Stomach (tissue), 4 donors: Measurements from ENCODE around the gene MTR.

ENCODE experiments used
- CTCF ChIP-seq, 7 experiments: fragments of 450-650 bp in 4 of 7; fragments of 200-600 bp in 3 of 7; sonication (generic) in 3 of 7; IDR thresholded peaks; one replicate each; pipeline ENCODE4 v1.5.1; 2016 to 2019; ENCODE audit warnings: antibody characterized with exemption in 7 of 7, control low read depth in 2 of 7, mild to moderate bottlenecking in 1 of 7
- EP300 ChIP-seq: sonication (generic); formaldehyde crosslinking; IDR thresholded peaks from one replicate; pipeline ENCODE4 v1.6.1; 2017; ENCODE audit warnings: antibody characterized with exemption
- POLR2A ChIP-seq, 4 donors: fragments of 450-650 bp; IDR thresholded peaks; one replicate each; pipeline ENCODE4 v1.6.1; 2016; ENCODE audit warnings: antibody characterized with exemption in 4 of 4, control low read depth in 2 of 4, mild to moderate bottlenecking in 1 of 4, moderate library complexity in 1 of 4

GRCh38 chr1:236870721-236871120 is 75.6 kb downstream of the MTR start:
- TF ChIP-seq CTCF (IDR thresholded peaks at IDR 0.05) (no peak), EP300 (no peak), POLR2A (IDR thresholded peaks at IDR 0.05) (no peak)
